CD14-positive monocyte (primary cell): ENCODE measurements around the gene INPP4B. TPM values are rescaled to one million over a fixed set of nuclear protein-coding genes. Genes with fewer than 3 reads are reported as not detected.

Experiments
- DNase-seq, 3 donors: peaks; one replicate each; pipeline ENCODE4 v3.0.0-alpha.2; 2011 to 2022
- H2AFZ ChIP-seq: 2 replicates; pipeline ENCODE4 v1.6.0; 2012; ENCODE audit warnings: mild to moderate bottlenecking, low read depth, low read length, inconsistent platforms; ENCODE audit not compliant: insufficient read depth, poor library complexity, severe bottlenecking
- H3K27ac ChIP-seq, 2 donors: 1 replicate in 1 of 2; 2 replicates in 1 of 2; pipeline ENCODE4 v1.5.1; 2012 to 2013; ENCODE audit warnings: low read length in 2 of 2, control low read depth in 1 of 2, inconsistent platforms in 1 of 2, low read depth in 1 of 2, mild to moderate bottlenecking in 1 of 2
- H3K27me3 ChIP-seq, 2 donors: one replicate each; pipeline versions ENCODE4 v1.6.0 to v1.6.1; 2011 to 2013; ENCODE audit warnings: low read length in 2 of 2; ENCODE audit not compliant: control insufficient read depth in 2 of 2, insufficient read depth in 2 of 2
- H3K36me3 ChIP-seq, 2 donors: replicated peaks in 1 of 2; 1 replicate in 1 of 2; 2 replicates in 1 of 2; pipeline versions ENCODE4 v1.5.1 to v1.6.1; 2012 to 2013; ENCODE audit warnings: low read length in 2 of 2, control low read depth in 1 of 2, inconsistent platforms in 1 of 2, mild to moderate bottlenecking in 1 of 2; ENCODE audit not compliant: insufficient read depth in 2 of 2, control insufficient read depth in 1 of 2
- H3K4me1 ChIP-seq, 2 donors: 1 replicate in 1 of 2; 2 replicates in 1 of 2; pipeline versions ENCODE4 v1.5.1 to v1.6.1; 2012 to 2013; ENCODE audit warnings: low read length in 2 of 2, control low read depth in 1 of 2, inconsistent platforms in 1 of 2, mild to moderate bottlenecking in 1 of 2, moderate library complexity in 1 of 2; ENCODE audit not compliant: insufficient read depth in 2 of 2, control insufficient read depth in 1 of 2
- H3K4me2 ChIP-seq: replicated peaks from 2 replicates; pipeline ENCODE3; 2012; ENCODE audit warnings: low read length, moderate library complexity, mild to moderate bottlenecking; ENCODE audit not compliant: poor library complexity, severe bottlenecking; ENCODE audit errors: extremely low read depth
- H3K4me3 ChIP-seq, 3 experiments: fragments of 200-600 bp in 1 of 3; sonication (generic) in 1 of 3; replicated peaks in 1 of 3; 1 replicate in 2 of 3; 2 replicates in 1 of 3; pipeline ENCODE4 v1.5.1; 2011 to 2013; ENCODE audit warnings: low read length in 3 of 3, mild to moderate bottlenecking in 3 of 3, control low read depth in 2 of 3, low read depth in 2 of 3, inconsistent platforms in 1 of 3, moderate library complexity in 1 of 3
- H3K79me2 ChIP-seq: 2 replicates; pipeline ENCODE4 v1.6.0; 2012; ENCODE audit warnings: mild to moderate bottlenecking, control low read depth, inconsistent platforms, low read length, moderate library complexity; ENCODE audit not compliant: insufficient read depth
- H3K9ac ChIP-seq: 2 replicates; pipeline ENCODE4 v1.6.0; 2017; ENCODE audit warnings: low read length, mild to moderate bottlenecking; ENCODE audit not compliant: insufficient read depth, poor library complexity, severe bottlenecking
- H3K9me3 ChIP-seq, 2 donors: replicated peaks in 1 of 2; 1 replicate in 1 of 2; 2 replicates in 1 of 2; pipeline versions ENCODE4 v1.5.1 to v1.6.1; 2012 to 2013; ENCODE audit warnings: low read length in 2 of 2, control low read depth in 1 of 2; ENCODE audit not compliant: control insufficient read depth in 1 of 2, insufficient read depth in 1 of 2
- H4K20me1 ChIP-seq: 2 replicates; pipeline ENCODE4 v1.6.0; 2012; ENCODE audit warnings: mild to moderate bottlenecking, low read length, control low read depth, moderate library complexity; ENCODE audit not compliant: insufficient read depth
- H3K27ac Mint-ChIP-seq, 7 donors: one replicate each; pipeline ENCODE4 v1.8.0; 2020; ENCODE audit warnings: mild to moderate bottlenecking in 7 of 7, mixed read lengths in 7 of 7, moderate library complexity in 6 of 7, inconsistent platforms in 2 of 7
- H3K27me3 Mint-ChIP-seq, 3 donors: one replicate each; pipeline ENCODE4 v1.8.0; 2021 to 2022; ENCODE audit warnings: low read depth in 3 of 3, mild to moderate bottlenecking in 3 of 3, mixed read lengths in 3 of 3, moderate library complexity in 3 of 3, inconsistent platforms in 1 of 3
- H3K36me3 Mint-ChIP-seq, 2 donors: one replicate each; pipeline ENCODE4 v1.8.0; 2020; ENCODE audit warnings: mixed read lengths in 2 of 2, inconsistent platforms in 1 of 2, mild to moderate bottlenecking in 1 of 2
- H3K4me1 Mint-ChIP-seq: one replicate; pipeline ENCODE4 v1.8.0; 2020; ENCODE audit warnings: mild to moderate bottlenecking, mixed read lengths
- H3K4me3 Mint-ChIP-seq, 2 donors: one replicate each; pipeline ENCODE4 v1.8.0; 2020; ENCODE audit warnings: mild to moderate bottlenecking in 2 of 2, mixed read lengths in 2 of 2, moderate library complexity in 1 of 2
- H3K9me3 Mint-ChIP-seq, 7 donors: one replicate each; pipeline ENCODE4 v1.8.0; 2020 to 2022; ENCODE audit warnings: mixed read lengths in 7 of 7, mild to moderate bottlenecking in 6 of 7, moderate library complexity in 6 of 7, inconsistent platforms in 2 of 7
- CTCF ChIP-seq: fragments of 200-600 bp; IDR thresholded peaks from one replicate; pipeline ENCODE4 v1.8.0; 2022; ENCODE audit warnings: antibody characterized with exemption, mild to moderate bottlenecking
- WGBS: methylation state at CpG from one replicate; pipeline ENCODE4 v1.1.5; 2013; ENCODE audit warnings: missing lambda C conversion rate; ENCODE audit not compliant: insufficient coverage; 5-methylcytosine and 5-hydroxymethylcytosine counted together
- intact Hi-C, 2 donors: fragments of 100-400 bp; cut with micrococcal nuclease; formaldehyde crosslinking; loops; one replicate each; pipeline versions ENCODE4 v1.15.0 to v1.15.1; 2023
- polyA plus RNA-seq, 3 donors: library from polyadenylated mRNA; depleted of rRNA in 1 of 3; unstranded in 2 of 3; stranded (reverse) in 1 of 3; fragments of 300-500 nt in 2 of 3; fragments of >200 nt in 1 of 3; fragmentation: Illumina TruSeq in 2 of 3; gene quantifications; 1 replicate in 2 of 3; 2 replicates in 1 of 3; pipeline ENCODE4 v1.2.3, GENCODE V29; 2012 to 2021

INPP4B gene
- polyA plus RNA-seq, 3 donors: 0.13 to 0.38 (median 0.22) TPM

GRCh38 chr4:142386856-142387255 is 459.2 kb downstream of the INPP4B start:
- Mint-ChIP-seq H3K36me3 (no peaks in the 10 kb centered on the region), H3K4me1 (no peaks in the 10 kb centered on the region), H3K4me3 (no peak overlapping the region), H3K27ac (no peak overlapping the region), H3K27me3 (peaks cover 0 to 2% (median 0%) of the 10 kb centered on the region in 3 donors), H3K9me3 (peaks cover 0 to 9% (median 2%) of the 10 kb centered on the region in 7 donors)
- DNase-seq: no peak
- Histone ChIP-seq H3K79me2 (no peaks in the 10 kb centered on the region), H3K9me3 (peaks cover 0 to 4% of the 10 kb centered on the region in 2 donors), H2AFZ (no peak overlapping the region), H3K4me3 (no peak overlapping the region), H3K36me3 (no peaks in the 10 kb centered on the region), H3K9ac (no peak overlapping the region), H4K20me1 (no peaks in the 10 kb centered on the region), H3K4me1 (no peaks in the 10 kb centered on the region), H3K27me3 (no peaks in the 10 kb centered on the region), H3K27ac (no peak overlapping the region), H3K4me2 (no peak overlapping the region)
- intact Hi-C loops: no loop called here
- no peak for TF ChIP-seq CTCF
- 90% methylated on average over 5 of the region's 6 CpGs for WGBS

GRCh38 chr4:142386449-142386848 is 459.7 kb downstream of the INPP4B start:
- H3K4me3 Mint-ChIP-seq: no peak overlapping the region
- intact Hi-C loops: no loop called here
- no peak overlapping the region for H3K4me3 ChIP-seq

More at GRCh38 chr4:142386449-142386848, 459.7 kb downstream of the INPP4B start:
- no peaks in the 10 kb centered on the region for H3K27me3 ChIP-seq
- H3K27ac ChIP-seq: no peak overlapping the region
- Mint-ChIP-seq H3K27ac (no peak overlapping the region), H3K9me3 (peaks cover 0 to 9% (median 2%) of the 10 kb centered on the region in 7 donors), H3K36me3 (no peaks in the 10 kb centered on the region), H3K27me3 (peaks cover 0 to 2% (median 0%) of the 10 kb centered on the region in 3 donors), H3K4me1 (no peaks in the 10 kb centered on the region)
- H3K36me3 ChIP-seq: no peaks in the 10 kb centered on the region
- H3K4me2 ChIP-seq: no peak overlapping the region
- no peaks in the 10 kb centered on the region for H4K20me1 ChIP-seq
- H3K4me1 ChIP-seq: no peaks in the 10 kb centered on the region
- WGBS: 81% methylated on average over 2 of the region's 8 CpGs
- no peak overlapping the region for H2AFZ ChIP-seq
- TF ChIP-seq CTCF: no peak
- no peak for DNase-seq
- H3K9me3 ChIP-seq: peaks cover 0 to 4% of the 10 kb centered on the region in 2 donors
- no peaks in the 10 kb centered on the region for H3K79me2 ChIP-seq
- no peak overlapping the region for H3K9ac ChIP-seq
